Neural progenitor cell (in vitro differentiated cells): ENCODE results near the gene CSRP1. TPM values are rescaled to one million over a fixed set of nuclear protein-coding genes. Genes with fewer than 3 reads are reported as not detected.

Source experiments
- DNase-seq: peaks from one replicate; pipeline ENCODE4 v3.0.0-alpha.2; 2016; ENCODE audit warnings: low spot score
- H2AFZ ChIP-seq: fragments of 200-600 bp; sonication (generic); replicated peaks from 2 replicates; pipeline ENCODE4 v1.6.1; 2016; ENCODE audit warnings: antibody characterized with exemption
- H3F3A ChIP-seq: fragments of 200-600 bp; sonication (generic); 2 replicates; pipeline ENCODE4 v1.6.1; 2016; ENCODE audit warnings: antibody characterized with exemption, low read depth
- H3K27ac ChIP-seq: fragments of 200-600 bp; sonication (generic); 2 replicates; pipeline ENCODE4 v1.5.1; 2016; ENCODE audit warnings: mild to moderate bottlenecking
- H3K27me3 ChIP-seq: fragments of 200-600 bp; sonication (generic); 2 replicates; pipeline ENCODE4 v1.6.1; 2016; ENCODE audit warnings: mild to moderate bottlenecking, moderate library complexity
- H3K36me3 ChIP-seq: fragments of 200-600 bp; sonication (generic); 2 replicates; pipeline ENCODE4 v1.5.1; 2016
- H3K4me1 ChIP-seq: fragments of 200-600 bp; sonication (generic); 2 replicates; pipeline ENCODE4 v1.6.1; 2016; ENCODE audit warnings: mixed run types
- H3K4me2 ChIP-seq: fragments of 200-600 bp; sonication (generic); 2 replicates; pipeline ENCODE4 v1.6.1; 2016
- H3K4me3 ChIP-seq: fragments of 200-600 bp; sonication (generic); 2 replicates; pipeline ENCODE4 v1.5.1; 2016
- H3K79me2 ChIP-seq: fragments of 200-600 bp; sonication (generic); 2 replicates; pipeline ENCODE4 v1.6.1; 2016; ENCODE audit warnings: low read depth
- H3K9ac ChIP-seq: fragments of 200-600 bp; sonication (generic); 2 replicates; pipeline ENCODE4 v1.6.1; 2016
- H3K9me3 ChIP-seq: fragments of 200-600 bp; sonication (generic); 2 replicates; pipeline ENCODE4 v1.5.1; 2016; ENCODE audit warnings: low read depth
- H4K20me1 ChIP-seq: fragments of 200-600 bp; sonication (generic); 2 replicates; pipeline ENCODE4 v1.6.1; 2016; ENCODE audit warnings: low read depth
- H3K27ac Mint-ChIP-seq: 3 replicates; pipeline ENCODE4 v1.8.0; 2021; ENCODE audit warnings: mixed read lengths
- H3K27me3 Mint-ChIP-seq: 2 replicates; pipeline ENCODE4 v1.8.0; 2022; ENCODE audit warnings: low read depth, mild to moderate bottlenecking, inconsistent platforms, moderate library complexity, mixed read lengths; ENCODE audit not compliant: insufficient read depth
- H3K36me3 Mint-ChIP-seq: 3 replicates; pipeline ENCODE4 v1.8.0; 2021; ENCODE audit warnings: mixed read lengths
- H3K4me1 Mint-ChIP-seq: 3 replicates; pipeline ENCODE4 v1.8.0; 2021; ENCODE audit warnings: mixed read lengths
- H3K4me3 Mint-ChIP-seq: 3 replicates; pipeline ENCODE4 v1.8.0; 2021; ENCODE audit warnings: mild to moderate bottlenecking, moderate library complexity, mixed read lengths
- H3K9me3 Mint-ChIP-seq: 3 replicates; pipeline ENCODE4 v1.8.0; 2020; ENCODE audit warnings: mixed read lengths
- EZH2 ChIP-seq: fragments of 200-600 bp; sonication (generic); IDR thresholded peaks from 2 replicates; pipeline ENCODE4 v1.6.1; 2017; ENCODE audit warnings: antibody characterized with exemption, mild to moderate bottlenecking, moderate library complexity
- EZH2phosphoT487 ChIP-seq: fragments of 200-600 bp; sonication (generic); IDR thresholded peaks from 2 replicates; pipeline ENCODE4 v1.6.1; 2017; ENCODE audit warnings: antibody characterized with exemption
- total RNA-seq: library from RNA; depleted of rRNA; stranded (reverse); fragments of >200 nt; gene quantifications from 2 replicates; pipeline ENCODE4 v1.2.3, GENCODE V29; 2015; ENCODE audit warnings: low replicate concordance
- TF ChIP-seq, protein P1 (sequence below): fragments of 200-600 bp; sonication (generic); IDR thresholded peaks from 2 replicates; pipeline ENCODE4 v1.5.1; 2017; ENCODE audit warnings: antibody characterized with exemption, mild to moderate bottlenecking

The CSRP1 gene
- total RNA-seq, 1 donor from 2014 or later: 2.5 TPM

DNA sequence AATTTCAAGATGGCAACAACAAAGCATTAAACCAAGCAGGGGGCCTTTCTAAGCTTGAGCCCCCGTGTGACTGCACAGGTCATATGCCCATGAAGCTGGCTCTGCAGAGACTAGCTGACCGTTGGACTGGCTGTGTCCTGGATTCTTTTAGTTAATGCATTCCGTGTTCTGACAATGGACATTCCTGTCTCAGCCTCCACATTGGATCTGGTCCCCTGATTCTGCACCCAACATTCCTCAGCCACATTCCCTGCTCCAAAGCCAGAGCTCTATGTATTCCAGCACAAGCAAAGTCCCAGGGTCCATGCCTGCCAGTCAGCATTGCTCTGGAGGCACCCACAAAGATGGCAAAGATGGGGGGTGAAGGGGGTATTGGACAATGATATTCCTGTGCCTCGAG, 26.9 kb upstream of the CSRP1 start:
- Histone ChIP-seq H3K9me3 (no peaks in the 10 kb centered on the region), H3K4me1 (peaks cover 10% of the 10 kb centered on the region), H3K9ac (no peak overlapping the region), H3K79me2 (no peaks in the 10 kb centered on the region), H3K4me3 (no peak overlapping the region), H3K36me3 (no peaks in the 10 kb centered on the region), H3F3A (peaks cover 8% of the 10 kb centered on the region), H3K27ac (no peak overlapping the region), H3K4me2 (no peak overlapping the region), H4K20me1 (no peaks in the 10 kb centered on the region), H3K27me3 (peaks cover 29% of the 10 kb centered on the region), H2AFZ (no peak overlapping the region)
- peaks cover 30% of the 10 kb centered on the region for H3K4me1 Mint-ChIP-seq
- peaks cover 18% of the 10 kb centered on the region for H3K27me3 Mint-ChIP-seq
- TF ChIP-seq EZH2: no peak
- TF ChIP-seq, protein P1, sequence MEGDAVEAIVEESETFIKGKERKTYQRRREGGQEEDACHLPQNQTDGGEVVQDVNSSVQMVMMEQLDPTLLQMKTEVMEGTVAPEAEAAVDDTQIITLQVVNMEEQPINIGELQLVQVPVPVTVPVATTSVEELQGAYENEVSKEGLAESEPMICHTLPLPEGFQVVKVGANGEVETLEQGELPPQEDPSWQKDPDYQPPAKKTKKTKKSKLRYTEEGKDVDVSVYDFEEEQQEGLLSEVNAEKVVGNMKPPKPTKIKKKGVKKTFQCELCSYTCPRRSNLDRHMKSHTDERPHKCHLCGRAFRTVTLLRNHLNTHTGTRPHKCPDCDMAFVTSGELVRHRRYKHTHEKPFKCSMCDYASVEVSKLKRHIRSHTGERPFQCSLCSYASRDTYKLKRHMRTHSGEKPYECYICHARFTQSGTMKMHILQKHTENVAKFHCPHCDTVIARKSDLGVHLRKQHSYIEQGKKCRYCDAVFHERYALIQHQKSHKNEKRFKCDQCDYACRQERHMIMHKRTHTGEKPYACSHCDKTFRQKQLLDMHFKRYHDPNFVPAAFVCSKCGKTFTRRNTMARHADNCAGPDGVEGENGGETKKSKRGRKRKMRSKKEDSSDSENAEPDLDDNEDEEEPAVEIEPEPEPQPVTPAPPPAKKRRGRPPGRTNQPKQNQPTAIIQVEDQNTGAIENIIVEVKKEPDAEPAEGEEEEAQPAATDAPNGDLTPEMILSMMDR: no peak
- no peak overlapping the region for H3K4me3 Mint-ChIP-seq
- H3K27ac Mint-ChIP-seq: peak overlapping the region; percentile 71
- H3K9me3 Mint-ChIP-seq: peaks cover 2% of the 10 kb centered on the region
- H3K36me3 Mint-ChIP-seq: no peaks in the 10 kb centered on the region
- DNase-seq: peak; percentile 46

DNA sequence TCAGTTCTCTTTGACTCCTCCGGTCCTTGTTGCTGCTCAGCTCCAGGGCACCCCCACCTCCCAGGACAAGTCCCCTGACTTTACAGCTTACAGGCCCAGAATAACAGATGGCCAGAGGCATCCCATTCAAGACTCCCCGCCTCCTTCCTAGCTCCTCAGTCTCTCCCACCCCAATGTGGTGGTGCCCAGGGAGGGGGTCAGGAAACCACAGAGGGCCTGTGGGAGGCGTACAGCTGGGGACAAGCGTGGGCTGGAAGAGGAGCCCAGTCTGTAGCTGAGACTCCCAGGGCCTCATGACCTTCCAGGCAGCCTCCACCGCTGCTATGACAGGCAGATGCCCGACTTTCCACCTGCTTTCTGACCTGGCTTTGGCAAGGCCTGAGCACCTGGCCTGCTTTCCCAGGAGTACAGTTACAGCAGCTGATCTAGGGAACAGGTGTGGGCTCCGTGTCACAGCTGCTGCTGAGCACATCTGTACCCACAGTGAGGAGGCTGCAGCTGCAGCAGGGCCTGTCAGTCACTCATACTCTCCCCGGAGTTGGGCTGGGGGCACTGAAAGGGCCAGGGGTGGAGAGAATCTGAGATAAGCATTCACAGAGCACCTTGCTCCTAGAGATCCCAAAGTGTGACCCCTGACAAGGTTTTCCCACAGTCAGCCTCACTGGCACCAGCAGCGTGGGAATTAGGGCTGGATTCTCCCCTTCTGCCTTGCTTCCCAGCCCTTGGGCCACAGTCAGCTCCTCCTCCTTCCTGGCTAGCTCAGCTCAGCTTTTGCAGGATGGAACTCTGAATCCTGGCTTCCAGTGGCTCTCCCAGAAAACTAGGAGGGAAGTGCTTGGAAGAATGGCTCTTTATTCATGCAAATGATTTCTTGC, 24.9 kb upstream of the CSRP1 start:
- Histone ChIP-seq H3K36me3 (no peaks in the 10 kb centered on the region), H3K27me3 (peaks cover 8% of the 10 kb centered on the region), H3K79me2 (no peaks in the 10 kb centered on the region), H3K9ac (no peak overlapping the region), H3F3A (no peaks in the 10 kb centered on the region), H3K4me3 (no peak overlapping the region), H3K27ac (no peak overlapping the region), H3K9me3 (no peaks in the 10 kb centered on the region), H3K4me1 (peaks cover 8% of the 10 kb centered on the region), H2AFZ (no peak overlapping the region), H3K4me2 (no peak overlapping the region), H4K20me1 (no peaks in the 10 kb centered on the region)
- DNase-seq: peak; percentile 22
- Mint-ChIP-seq H3K4me3 (no peak overlapping the region), H3K27me3 (peaks cover 13% of the 10 kb centered on the region), H3K9me3 (peaks cover 2% of the 10 kb centered on the region), H3K4me1 (peaks cover 23% of the 10 kb centered on the region), H3K27ac (no peak overlapping the region), H3K36me3 (no peaks in the 10 kb centered on the region)
- TF ChIP-seq, protein P1: no peak
- TF ChIP-seq EZH2phosphoT487 (no peak), EZH2 (no peak)

DNA sequence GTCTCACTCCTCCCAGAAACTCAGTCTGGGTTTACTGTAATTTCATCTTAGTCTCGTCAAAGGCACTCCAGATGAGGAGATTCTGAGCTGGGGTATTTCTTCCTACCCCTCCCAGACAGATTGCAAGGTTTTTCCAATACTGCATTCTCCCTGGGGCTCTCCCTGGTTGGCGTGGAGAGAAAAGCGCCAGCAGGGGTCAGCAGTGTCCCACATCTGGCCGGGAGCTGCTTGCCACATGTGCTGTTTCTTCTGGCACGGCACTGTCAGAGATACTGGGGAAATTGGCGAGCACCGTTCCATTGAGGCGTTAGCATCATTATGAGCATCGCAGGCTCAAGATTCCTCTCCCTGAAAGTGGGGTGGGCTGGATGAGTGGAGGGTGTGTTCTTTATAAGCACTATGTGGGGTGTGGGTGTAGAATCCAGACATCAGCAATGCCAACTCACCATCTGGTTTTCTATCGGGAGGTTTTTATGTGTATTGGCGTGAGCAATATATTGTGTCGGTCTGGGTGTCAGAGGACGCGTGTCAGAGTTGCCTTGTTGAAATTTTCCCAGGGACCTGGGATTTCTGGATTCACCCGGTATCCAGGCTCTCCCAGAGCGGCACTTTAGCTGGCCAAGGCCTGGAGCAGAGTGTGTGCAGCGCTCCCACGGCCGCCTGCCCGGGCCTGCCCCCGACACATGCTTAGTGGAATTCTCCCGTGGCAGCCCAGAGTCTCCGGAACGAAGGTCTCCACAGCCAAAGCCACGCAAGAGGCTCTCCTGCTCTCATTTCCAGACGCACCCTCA, 24.0 kb upstream of the CSRP1 start:
- DNase-seq: peak; percentile 83
- Histone ChIP-seq H3K36me3 (no peaks in the 10 kb centered on the region), H3K79me2 (no peaks in the 10 kb centered on the region), H3K27me3 (peaks cover 3% of the 10 kb centered on the region), H3K4me1 (peaks cover 8% of the 10 kb centered on the region), H3K9me3 (no peaks in the 10 kb centered on the region), H3F3A (no peaks in the 10 kb centered on the region), H4K20me1 (no peaks in the 10 kb centered on the region), H3K9ac (no peak overlapping the region), H3K27ac (no peak overlapping the region), H2AFZ (no peak overlapping the region), H3K4me2 (no peak overlapping the region), H3K4me3 (no peak overlapping the region)
- H3K27ac Mint-ChIP-seq: no peak overlapping the region
- H3K27me3 Mint-ChIP-seq: peaks cover 13% of the 10 kb centered on the region
- no peaks in the 10 kb centered on the region for H3K36me3 Mint-ChIP-seq
- H3K4me3 Mint-ChIP-seq: no peak overlapping the region
- TF ChIP-seq EZH2 (no peak), EZH2phosphoT487 (no peak)
- TF ChIP-seq, protein P1: peak; percentile 93
- peaks cover 19% of the 10 kb centered on the region for H3K4me1 Mint-ChIP-seq
- peaks cover 2% of the 10 kb centered on the region for H3K9me3 Mint-ChIP-seq
